Activated naive CD4-positive, alpha-beta T cell (primary cell): ENCODE data around the gene PNPLA6.
A peak's percentile ranks its signal among the peaks of the same experiment; 100 is the strongest.

ENCODE experiments used
- DNase-seq, 4 experiments: peaks; one replicate each; lab custom pipeline; 2025; lab: John Stamatoyannopoulos, UW

The PNPLA6 gene

DNA sequence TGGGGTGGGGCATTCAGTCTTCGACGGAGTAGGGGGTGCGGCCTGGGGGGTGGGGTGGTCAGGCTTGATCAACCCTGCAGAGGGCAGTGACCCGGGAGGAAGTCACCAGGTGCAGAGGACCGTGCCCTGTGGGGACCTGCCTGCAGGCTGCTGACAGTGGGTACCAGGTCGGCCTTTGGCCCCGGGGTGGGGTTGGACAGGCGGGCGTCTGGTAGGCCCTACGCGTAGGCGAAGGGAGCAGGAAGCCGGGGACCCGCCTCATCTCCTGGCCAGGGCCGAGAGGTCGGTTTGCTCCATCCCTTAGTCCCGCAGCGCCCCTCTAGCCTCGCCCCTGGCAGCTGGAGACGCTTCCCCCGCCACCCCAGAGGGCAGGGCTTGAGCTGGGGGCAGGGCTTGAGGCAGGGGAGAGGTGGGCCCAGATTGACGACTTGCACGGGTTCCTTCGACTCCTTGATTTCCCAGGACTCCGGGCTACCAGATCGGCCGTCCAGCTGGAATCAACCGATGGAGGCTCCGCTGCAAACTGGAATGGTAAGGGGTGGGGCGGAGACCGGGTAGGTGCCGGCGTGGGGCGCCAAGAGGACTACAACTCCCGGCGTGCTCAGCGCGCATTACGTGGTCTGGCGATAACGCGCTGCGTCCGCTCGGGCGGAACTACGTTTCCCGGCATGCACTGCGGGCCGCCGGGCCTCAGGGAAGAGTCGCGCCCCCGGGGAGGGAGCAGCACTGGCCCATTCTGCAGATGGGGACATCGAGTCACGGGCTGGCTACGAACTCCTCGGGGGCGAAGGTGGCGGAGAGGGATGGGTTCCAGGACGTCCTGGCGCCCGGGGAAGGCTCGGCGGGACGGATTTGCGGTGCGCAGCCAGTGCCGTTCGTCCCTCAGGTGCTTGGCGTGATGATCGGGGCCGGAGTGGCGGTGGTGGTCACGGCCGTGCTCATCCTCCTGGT is at the start of gene PNPLA6:
Gene PNPLA6 (plus strand): TSS at position 671 of the 951 bp plus-strand sequence. CDS start 72 bp downstream, at position 743.
- DNase-seq = peak; percentile 80 to 91 (median 86)

GRCh38 chr19:7486923-7487322 is 48.6 kb upstream of the PNPLA6 start:
- DNase-seq = no peak

- peak; percentile 73 to 88 (median 81) for DNase-seq
These were observed 46.7 kb upstream of the PNPLA6 start, which contains the start of gene PEX11G for GRCh38 chr19:7488736-7489353. Gene PEX11G (minus strand): TSS chr19:7489035. CDS start chr19:7489010, 25 bp downstream.

GRCh38 chr19:7489609-7490044 is 45.9 kb upstream of the PNPLA6 start:
- DNase-seq = no peak

- DNase-seq = no peak
These were observed 43.4 kb upstream of the PNPLA6 start for GRCh38 chr19:7492142-7492541.

GRCh38 chr19:7492558-7492957 is 43.0 kb upstream of the PNPLA6 start:
- DNase-seq = no peak

DNA sequence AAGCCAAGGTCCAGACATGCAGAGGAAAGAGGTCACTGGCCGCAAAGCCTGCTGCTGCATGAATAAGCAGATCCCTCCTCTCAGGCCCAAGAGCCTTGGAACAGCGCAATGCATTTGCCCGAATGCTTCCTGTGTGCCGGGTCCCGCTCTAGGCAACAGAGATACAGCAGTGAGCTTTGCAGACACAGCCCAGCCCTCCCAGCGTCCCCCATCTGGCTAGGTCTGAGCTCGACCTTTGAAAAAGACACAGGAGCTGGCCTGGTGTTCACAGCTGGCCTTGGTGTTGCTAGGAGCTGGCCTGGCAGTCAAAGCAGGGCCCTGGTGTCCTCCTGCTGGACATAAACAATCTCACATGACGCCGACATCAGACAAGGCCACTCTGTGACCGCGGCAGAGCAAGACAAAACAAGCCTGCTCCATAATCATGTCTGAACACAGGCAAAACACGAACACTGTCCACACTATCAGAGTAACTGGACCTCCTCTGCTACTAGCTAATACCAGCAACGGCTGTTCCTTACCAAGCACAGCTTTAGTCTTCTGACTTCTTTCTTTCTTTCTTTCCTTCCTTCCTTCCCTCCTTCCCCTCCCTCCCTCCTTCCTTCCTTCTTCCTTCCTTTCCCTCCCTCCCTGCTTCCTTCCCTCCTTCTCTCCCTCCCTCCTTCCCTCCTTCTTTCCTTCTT is 41.0 kb upstream of the PNPLA6 start:
- no peak for DNase-seq

DNA sequence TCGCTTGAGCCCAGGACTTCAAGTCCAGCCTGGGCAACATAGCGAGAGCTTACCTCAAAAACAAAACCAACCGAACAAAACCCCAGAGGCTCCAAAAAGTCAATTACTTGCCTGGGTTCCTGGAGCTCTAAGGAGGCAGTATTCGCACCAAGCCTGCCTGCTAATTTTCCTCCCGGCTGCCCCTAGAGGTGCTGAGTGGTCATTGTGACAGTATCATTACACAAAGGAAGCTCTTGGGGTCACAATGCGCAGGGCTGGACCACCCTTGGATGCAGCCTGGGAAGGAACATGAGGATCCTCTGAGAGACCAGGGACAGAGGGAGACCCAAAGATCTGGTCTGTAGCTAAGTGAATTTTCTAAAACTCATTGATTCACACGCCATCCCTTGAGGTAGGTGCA is 38.2 kb upstream of the PNPLA6 start:
- no peak for DNase-seq

DNA sequence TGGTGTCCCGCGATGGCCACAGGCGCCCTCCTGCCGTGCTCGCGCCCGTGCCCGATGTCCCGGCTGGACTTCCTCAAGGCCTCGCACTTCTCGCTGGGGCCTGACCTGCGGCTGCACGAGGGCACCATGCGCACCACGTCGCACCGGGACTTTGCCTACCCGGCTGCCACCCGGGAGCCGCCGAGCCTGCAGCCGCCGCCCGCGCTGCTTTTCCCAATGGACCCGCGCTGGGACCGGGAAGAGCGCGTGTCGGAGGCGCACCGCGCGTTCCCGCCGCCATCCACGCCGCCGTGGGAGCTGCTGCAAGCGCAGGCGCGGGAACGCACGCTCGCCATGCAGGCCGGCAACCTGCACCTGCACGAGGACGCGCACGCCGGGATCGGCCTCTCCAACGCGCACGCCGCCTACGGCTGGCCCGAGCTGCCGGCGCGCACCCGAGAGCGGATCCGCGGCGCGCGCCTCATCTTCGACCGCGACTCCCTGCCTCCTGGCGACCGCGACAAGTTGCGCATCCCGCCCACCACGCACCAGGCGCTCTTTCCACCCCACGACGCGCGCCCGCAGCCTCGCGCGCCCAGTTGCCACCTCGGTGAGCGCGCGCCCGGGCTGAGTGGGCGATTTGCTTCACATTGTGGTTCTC is 34.6 kb upstream of the PNPLA6 start:
- DNase-seq = peak in 2 of 4 experiments; percentile 21 to 29

DNA sequence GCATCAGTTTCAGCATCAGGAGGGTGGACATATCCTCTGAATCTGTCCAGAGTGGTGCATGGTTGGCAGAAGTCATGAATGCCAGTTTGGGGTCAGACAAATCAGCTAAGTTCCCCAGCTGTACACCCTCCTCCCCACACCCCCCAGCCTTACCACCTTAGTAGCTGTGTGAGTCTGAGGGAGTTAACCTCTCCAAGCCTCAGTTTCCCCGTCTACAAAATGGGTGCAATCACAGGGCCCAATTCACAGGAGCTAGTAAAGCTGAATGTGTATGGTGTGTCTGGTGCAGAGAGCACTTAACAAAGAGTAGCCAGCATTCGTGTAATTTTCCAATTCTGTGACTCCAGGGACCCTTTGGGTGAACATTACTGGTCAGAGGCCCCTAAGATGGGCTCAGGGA is 33.0 kb upstream of the PNPLA6 start:
- no peak for DNase-seq

- no peak for DNase-seq
These were observed 30.8 kb upstream of the PNPLA6 start for GRCh38 chr19:7504684-7505083.

DNA sequence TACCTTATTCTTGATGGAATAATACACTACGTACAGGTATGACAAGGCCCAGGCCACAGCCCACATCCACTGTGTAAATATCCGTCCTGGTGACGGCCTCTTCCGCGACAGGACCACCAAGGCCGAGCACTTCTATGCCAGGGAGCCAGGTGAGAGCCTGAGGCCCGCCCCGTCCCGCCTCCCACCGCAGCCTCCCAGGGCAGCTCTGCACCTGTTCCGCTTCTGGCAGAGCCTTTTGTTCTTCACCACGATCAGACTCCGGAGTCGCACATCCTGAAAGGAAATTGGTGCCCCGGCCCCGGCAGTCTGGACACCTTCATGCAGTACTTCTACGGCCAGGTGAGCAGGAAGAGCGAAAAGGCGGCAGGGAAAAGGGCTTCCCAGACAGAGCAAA is 30.2 kb upstream of the PNPLA6 start:
- no peak for DNase-seq

DNA sequence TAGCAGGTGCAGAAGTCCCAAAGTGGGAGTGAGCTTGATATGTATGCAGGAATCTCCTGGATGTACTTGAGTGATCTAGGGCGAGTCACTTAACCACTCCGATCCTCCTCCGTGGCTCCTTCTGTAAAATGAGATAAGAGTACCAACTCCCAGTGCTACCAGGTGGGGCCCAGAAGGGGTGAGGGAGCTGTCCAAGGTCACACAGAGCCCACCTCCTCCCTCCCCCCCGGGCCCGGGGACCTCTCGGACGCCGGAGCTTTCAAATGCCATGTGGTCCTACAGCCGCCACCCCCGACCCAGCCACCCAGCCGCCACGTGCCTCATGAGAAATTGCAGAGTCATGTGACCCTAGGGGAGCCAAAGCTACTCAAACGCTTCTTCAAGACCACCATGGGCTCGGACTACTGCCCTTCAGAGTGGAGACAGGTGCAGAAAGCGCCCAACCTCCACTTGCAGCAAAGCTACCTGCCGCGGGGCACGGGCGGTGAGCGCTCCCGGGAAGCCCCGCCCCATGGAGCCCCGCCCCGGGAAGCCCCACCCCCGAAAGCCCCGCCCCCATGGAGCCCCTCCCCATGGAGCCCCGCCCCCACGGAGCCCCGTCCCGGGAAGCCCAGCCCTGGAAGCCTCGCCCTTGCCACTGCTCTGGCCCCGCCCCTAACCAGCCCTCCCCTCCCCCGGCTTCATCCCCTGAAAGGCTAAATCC is 29.7 kb upstream of the PNPLA6 start:
- no peak for DNase-seq

DNA sequence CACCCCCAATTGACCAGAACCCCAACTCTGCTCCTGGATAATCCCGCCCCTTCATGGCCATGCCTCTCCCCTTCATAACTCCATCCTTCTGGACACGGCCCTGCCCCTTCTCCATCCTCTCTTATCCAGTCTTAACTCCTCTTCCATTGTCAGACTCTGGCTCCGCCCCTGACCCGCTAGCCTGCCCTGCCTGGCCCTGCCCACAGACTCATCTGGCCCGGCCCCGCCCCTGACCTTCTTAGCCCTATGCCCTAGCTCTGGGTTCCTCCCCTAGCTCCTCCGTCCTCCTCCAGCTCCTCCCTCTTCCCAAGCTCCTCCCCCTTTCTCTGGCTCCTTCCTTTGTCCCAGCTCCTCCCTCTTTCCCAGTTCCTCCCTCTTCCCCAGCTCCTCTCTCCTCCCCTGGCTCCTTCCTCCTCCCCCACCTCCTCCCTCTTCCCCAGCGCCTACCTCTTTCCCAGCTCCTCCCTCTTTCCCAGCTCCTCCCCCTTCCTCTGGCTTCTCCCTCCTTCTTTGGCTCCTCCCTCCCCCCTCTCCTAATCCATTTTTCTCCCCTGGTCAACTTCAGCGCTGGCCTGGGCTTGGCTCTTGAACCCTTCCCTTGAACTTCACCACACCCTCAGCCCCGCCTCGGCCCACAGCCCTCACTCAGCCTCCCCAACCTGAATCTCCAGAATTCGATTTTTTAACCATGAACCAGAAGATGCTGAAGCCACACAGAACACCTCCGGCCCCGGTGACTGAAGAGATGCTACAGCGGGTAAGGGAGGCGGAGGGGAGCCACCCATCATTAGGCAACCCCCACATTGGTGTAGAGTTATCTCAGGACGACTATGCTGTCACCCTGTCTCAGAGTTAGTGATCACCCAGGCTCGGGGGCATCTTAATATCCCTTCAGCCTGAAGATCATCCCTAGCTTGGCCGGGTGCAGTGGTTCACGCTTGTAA is 28.9 kb upstream of the PNPLA6 start:
- peak in 1 of 4 experiments; percentile 16 for DNase-seq

DNA sequence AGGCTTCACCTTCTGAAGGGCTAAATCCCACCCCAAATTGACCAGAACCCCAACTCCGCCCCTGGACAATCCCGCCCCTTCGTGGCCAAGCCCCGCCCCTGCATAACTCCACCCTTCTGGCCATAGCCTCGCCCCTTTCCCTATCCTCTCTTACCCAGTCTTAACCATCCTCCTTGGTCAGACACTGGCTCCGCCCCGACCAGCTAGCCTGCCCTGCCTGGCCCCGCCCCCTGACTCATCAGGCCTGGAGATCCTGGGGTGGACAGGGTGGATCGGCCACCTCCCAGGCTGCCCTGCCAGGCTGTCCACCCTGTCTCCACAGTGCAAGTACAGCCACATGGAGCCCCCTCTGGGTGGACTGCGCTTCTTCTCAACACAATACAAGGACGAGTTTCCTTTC is 27.6 kb upstream of the PNPLA6 start:
- DNase-seq = no peak

GRCh38 chr19:7509625-7510024 is 25.9 kb upstream of the PNPLA6 start:
- no peak for DNase-seq

GRCh38 chr19:7512400-7512851 is 23.1 kb upstream of the PNPLA6 start:
- no peak for DNase-seq

DNA sequence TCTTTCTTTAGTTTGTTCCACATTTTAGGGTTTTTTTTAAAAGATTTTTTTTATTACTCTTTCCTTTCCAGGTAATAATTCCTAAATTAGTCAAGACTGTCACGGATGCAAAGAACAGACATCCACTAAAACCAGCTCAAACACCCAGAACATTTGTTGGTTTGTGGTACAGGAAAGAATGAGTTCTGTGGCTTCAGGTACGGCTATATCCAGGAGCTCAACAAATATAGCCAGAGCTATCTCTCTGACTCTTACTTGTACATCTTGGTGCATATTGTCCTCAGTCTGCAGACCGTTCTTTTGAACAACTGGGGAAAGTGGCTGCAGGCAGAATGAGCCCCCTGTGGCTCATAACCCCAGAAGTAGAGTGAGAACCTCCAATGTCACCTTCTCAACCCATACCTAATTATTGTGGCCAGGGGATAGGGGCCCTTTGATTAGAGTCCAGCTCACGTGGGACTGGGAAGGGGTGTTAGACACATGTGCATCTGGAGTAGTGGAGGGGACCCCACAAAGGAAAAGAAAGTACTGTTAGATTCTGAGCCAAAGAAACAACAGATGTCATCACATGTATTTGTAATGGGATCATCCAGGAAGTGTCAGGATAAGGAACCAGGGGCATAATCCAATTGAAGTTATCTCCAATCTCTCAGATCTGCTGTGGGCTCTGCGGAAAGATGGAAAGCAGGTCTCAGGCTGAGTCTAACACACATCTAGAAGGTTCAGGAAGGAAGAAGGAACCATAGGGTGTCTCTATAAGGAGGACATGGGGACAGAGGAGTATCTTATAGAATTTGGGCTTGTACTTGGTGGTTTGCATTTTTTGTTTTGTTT is 21.5 kb upstream of the PNPLA6 start:
- DNase-seq = no peak

- DNase-seq = no peak
These were observed 20.3 kb upstream of the PNPLA6 start for GRCh38 chr19:7515110-7515644.
